HepG2 (cell line): ENCODE measurements around the gene PIEZO1. TPM values are rescaled to one million over a fixed set of nuclear protein-coding genes. Genes with fewer than 3 reads are reported as not detected.

ENCODE experiments used
- DMAP1 ChIP-seq: IDR thresholded peaks from 2 replicates; pipeline ENCODE4 v1.6.1; 2016
- EP300 ChIP-seq, 3 experiments: sonication (generic) in 1 of 3; formaldehyde crosslinking in 1 of 3; IDR thresholded peaks; 2 replicates each; pipeline versions ENCODE4 v1.5.1 to v1.6.1; 2011 to 2020; ENCODE audit warnings: low read depth in 2 of 3, low read length in 2 of 3, borderline replicate concordance in 1 of 3, improper control_type of control experiment in 1 of 3, mild to moderate bottlenecking in 1 of 3, missing genetic modification reagents in 1 of 3, moderate library complexity in 1 of 3
- MEIS2 ChIP-seq: sonication (generic); formaldehyde crosslinking; IDR thresholded peaks from 2 replicates; pipeline ENCODE4 v1.9.0; 2021; ENCODE audit warnings: mild to moderate bottlenecking, missing genetic modification reagents
- MYNN ChIP-seq: sonication (generic); formaldehyde crosslinking; IDR thresholded peaks from 2 replicates; pipeline ENCODE4 v1.4.0; 2020; ENCODE audit warnings: mild to moderate bottlenecking, low read depth, missing genetic modification reagents
- TBP ChIP-seq: sonication (generic); formaldehyde crosslinking; IDR thresholded peaks from 2 replicates; pipeline ENCODE4 v1.5.0; 2020; ENCODE audit warnings: missing genetic modification reagents
- TOE1 ChIP-seq: sonication (generic); formaldehyde crosslinking; IDR thresholded peaks from 2 replicates; pipeline ENCODE4 v1.4.0; 2020; ENCODE audit warnings: mild to moderate bottlenecking, missing genetic modification reagents
- TRIM24 ChIP-seq: sonication (generic); formaldehyde crosslinking; IDR thresholded peaks from 2 replicates; pipeline ENCODE4 v1.8.0; 2022; ENCODE audit warnings: mild to moderate bottlenecking, missing genetic modification reagents
- ZNF33B ChIP-seq: sonication (generic); formaldehyde crosslinking; IDR thresholded peaks from 2 replicates; pipeline ENCODE4 v1.5.1; 2020; ENCODE audit warnings: mild to moderate bottlenecking, missing genetic modification reagents
- ZSCAN12 ChIP-seq: sonication (generic); formaldehyde crosslinking; IDR thresholded peaks from 2 replicates; pipeline ENCODE4 v1.9.0; 2021; ENCODE audit warnings: mild to moderate bottlenecking, missing genetic modification reagents
- polyA plus RNA-seq, 8 experiments: library from polyadenylated mRNA; depleted of rRNA in 3 of 8; stranded (reverse) in 7 of 8; unstranded in 1 of 8; fragments of >200 nt; fragmentation: Illumina TruSeq in 4 of 8; extraction: Trizol in 4 of 8; gene quantifications; 2 replicates each; pipeline versions ENCODE4 v1.2.1 to v1.2.3, GENCODE V29; 2011 to 2016; ENCODE audit warnings: low read depth in 4 of 8, missing spikeins in 1 of 8, mixed read lengths in 1 of 8; ENCODE audit not compliant: insufficient read depth in 1 of 8
- total RNA-seq, 5 experiments: library from RNA; depleted of rRNA; stranded (reverse); fragments of >200 nt; fragmentation: Illumina TruSeq; extraction: Trizol; gene quantifications; 2 replicates each; pipeline ENCODE4 v1.2.3, GENCODE V29; 2016; ENCODE audit warnings: low read depth in 1 of 5
- TF ChIP-seq, protein P1 (sequence below): sonication (generic); formaldehyde crosslinking; IDR thresholded peaks from 2 replicates; pipeline ENCODE4 v1.4.0; 2020; ENCODE audit warnings: missing genetic modification reagents, borderline replicate concordance
- TF ChIP-seq, protein P2 (sequence below): sonication (generic); formaldehyde crosslinking; IDR thresholded peaks from 2 replicates; pipeline ENCODE4; 2020; ENCODE audit warnings: missing genetic modification reagents, mild to moderate bottlenecking, borderline replicate concordance
- TF ChIP-seq, protein P3 (sequence below): sonication (generic); formaldehyde crosslinking; conservative IDR thresholded peaks from 2 replicates; pipeline ENCODE4 v1.5.0; 2020; ENCODE audit warnings: missing genetic modification reagents
- TF ChIP-seq, protein P4 (sequence below), 2 experiments: fragments of 450-650 bp in 1 of 2; sonication (generic) in 1 of 2; formaldehyde crosslinking; IDR thresholded peaks; 2 replicates each; pipeline versions ENCODE4 v1.5.0 to v1.8.0; 2020 to 2022; ENCODE audit warnings: mild to moderate bottlenecking in 1 of 2, missing genetic modification reagents in 1 of 2
- TF ChIP-seq, protein P5 (sequence below): sonication (generic); formaldehyde crosslinking; IDR thresholded peaks from 2 replicates; pipeline ENCODE4 v1.4.0; 2020; ENCODE audit warnings: missing genetic modification reagents
- TF ChIP-seq, protein P6 (sequence below): IDR thresholded peaks from 2 replicates; pipeline ENCODE4 v1.6.1; 2018; ENCODE audit warnings: missing genetic modification reagents, mild to moderate bottlenecking, missing compliant biosample characterization
- TF ChIP-seq, protein P7 (sequence below): sonication (generic); formaldehyde crosslinking; IDR thresholded peaks from 2 replicates; pipeline ENCODE4 v1.8.0; 2023; ENCODE audit warnings: mild to moderate bottlenecking, missing genetic modification reagents

Gene PIEZO1
- total and polyA plus RNA-seq, 2 of the 13 experiments (the other 11 are each of a cell fraction or from before 2014, with no cell fraction given): 67.9 to 85.0 TPM

DNA sequence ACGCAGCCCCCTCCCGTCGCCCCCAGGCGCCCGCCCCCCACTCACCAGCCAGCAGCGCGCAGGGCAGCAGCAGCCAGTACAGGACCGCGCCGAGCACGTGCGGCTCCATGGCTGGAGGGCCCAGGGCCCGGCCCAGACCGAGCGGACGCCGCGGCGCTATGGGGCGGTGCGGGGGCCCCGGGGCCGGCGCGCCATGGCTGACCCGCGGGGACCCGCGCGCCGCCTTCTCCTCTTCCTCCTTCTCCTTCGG lies 239 bp downstream of the PIEZO1 start (continued):
- TF ChIP-seq EP300 (IDR thresholded peaks at IDR 0.05; ENCODE audit: low read depth in 2 of 2, low read length in 2 of 2) (no peak), EP300 (CRISPR knock-in tag; IDR thresholded peaks at IDR 0.05; ENCODE audit: borderline replicate concordance) (no peak), DMAP1 (CRISPR knock-in tag) (no peak), TBP (CRISPR knock-in tag) (no peak), MEIS2 (CRISPR knock-in tag) (no peak), ZNF33B (CRISPR knock-in tag) (no peak), TRIM24 (CRISPR knock-in tag) (no peak), TOE1 (CRISPR knock-in tag) (no peak), ZSCAN12 (0 out of 2 replicates have a peak, but pooled peaks have one; percentile 28), MYNN (CRISPR knock-in tag) (no peak)
- TF ChIP-seq, protein P1, sequence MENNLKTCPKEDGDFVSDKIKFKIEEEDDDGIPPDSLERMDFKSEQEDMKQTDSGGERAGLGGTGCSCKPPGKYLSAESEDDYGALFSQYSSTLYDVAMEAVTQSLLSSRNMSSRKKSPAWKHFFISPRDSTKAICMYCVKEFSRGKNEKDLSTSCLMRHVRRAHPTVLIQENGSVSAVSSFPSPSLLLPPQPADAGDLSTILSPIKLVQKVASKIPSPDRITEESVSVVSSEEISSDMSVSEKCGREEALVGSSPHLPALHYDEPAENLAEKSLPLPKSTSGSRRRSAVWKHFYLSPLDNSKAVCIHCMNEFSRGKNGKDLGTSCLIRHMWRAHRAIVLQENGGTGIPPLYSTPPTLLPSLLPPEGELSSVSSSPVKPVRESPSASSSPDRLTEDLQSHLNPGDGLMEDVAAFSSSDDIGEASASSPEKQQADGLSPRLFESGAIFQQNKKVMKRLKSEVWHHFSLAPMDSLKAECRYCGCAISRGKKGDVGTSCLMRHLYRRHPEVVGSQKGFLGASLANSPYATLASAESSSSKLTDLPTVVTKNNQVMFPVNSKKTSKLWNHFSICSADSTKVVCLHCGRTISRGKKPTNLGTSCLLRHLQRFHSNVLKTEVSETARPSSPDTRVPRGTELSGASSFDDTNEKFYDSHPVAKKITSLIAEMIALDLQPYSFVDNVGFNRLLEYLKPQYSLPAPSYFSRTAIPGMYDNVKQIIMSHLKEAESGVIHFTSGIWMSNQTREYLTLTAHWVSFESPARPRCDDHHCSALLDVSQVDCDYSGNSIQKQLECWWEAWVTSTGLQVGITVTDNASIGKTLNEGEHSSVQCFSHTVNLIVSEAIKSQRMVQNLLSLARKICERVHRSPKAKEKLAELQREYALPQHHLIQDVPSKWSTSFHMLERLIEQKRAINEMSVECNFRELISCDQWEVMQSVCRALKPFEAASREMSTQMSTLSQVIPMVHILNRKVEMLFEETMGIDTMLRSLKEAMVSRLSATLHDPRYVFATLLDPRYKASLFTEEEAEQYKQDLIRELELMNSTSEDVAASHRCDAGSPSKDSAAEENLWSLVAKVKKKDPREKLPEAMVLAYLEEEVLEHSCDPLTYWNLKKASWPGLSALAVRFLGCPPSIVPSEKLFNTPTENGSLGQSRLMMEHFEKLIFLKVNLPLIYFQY (CRISPR knock-in tag): no peak
- TF ChIP-seq, protein P2, sequence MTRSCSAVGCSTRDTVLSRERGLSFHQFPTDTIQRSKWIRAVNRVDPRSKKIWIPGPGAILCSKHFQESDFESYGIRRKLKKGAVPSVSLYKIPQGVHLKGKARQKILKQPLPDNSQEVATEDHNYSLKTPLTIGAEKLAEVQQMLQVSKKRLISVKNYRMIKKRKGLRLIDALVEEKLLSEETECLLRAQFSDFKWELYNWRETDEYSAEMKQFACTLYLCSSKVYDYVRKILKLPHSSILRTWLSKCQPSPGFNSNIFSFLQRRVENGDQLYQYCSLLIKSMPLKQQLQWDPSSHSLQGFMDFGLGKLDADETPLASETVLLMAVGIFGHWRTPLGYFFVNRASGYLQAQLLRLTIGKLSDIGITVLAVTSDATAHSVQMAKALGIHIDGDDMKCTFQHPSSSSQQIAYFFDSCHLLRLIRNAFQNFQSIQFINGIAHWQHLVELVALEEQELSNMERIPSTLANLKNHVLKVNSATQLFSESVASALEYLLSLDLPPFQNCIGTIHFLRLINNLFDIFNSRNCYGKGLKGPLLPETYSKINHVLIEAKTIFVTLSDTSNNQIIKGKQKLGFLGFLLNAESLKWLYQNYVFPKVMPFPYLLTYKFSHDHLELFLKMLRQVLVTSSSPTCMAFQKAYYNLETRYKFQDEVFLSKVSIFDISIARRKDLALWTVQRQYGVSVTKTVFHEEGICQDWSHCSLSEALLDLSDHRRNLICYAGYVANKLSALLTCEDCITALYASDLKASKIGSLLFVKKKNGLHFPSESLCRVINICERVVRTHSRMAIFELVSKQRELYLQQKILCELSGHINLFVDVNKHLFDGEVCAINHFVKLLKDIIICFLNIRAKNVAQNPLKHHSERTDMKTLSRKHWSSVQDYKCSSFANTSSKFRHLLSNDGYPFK (CRISPR knock-in tag): no peak
- TF ChIP-seq, protein P3, sequence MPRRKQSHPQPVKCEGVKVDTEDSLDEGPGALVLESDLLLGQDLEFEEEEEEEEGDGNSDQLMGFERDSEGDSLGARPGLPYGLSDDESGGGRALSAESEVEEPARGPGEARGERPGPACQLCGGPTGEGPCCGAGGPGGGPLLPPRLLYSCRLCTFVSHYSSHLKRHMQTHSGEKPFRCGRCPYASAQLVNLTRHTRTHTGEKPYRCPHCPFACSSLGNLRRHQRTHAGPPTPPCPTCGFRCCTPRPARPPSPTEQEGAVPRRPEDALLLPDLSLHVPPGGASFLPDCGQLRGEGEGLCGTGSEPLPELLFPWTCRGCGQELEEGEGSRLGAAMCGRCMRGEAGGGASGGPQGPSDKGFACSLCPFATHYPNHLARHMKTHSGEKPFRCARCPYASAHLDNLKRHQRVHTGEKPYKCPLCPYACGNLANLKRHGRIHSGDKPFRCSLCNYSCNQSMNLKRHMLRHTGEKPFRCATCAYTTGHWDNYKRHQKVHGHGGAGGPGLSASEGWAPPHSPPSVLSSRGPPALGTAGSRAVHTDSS (CRISPR knock-in tag): no peak
- TF ChIP-seq, protein P4, sequence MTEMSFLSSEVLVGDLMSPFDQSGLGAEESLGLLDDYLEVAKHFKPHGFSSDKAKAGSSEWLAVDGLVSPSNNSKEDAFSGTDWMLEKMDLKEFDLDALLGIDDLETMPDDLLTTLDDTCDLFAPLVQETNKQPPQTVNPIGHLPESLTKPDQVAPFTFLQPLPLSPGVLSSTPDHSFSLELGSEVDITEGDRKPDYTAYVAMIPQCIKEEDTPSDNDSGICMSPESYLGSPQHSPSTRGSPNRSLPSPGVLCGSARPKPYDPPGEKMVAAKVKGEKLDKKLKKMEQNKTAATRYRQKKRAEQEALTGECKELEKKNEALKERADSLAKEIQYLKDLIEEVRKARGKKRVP (CRISPR knock-in tag; IDR thresholded peaks at IDR 0.05): no peak
- TF ChIP-seq, protein P5, sequence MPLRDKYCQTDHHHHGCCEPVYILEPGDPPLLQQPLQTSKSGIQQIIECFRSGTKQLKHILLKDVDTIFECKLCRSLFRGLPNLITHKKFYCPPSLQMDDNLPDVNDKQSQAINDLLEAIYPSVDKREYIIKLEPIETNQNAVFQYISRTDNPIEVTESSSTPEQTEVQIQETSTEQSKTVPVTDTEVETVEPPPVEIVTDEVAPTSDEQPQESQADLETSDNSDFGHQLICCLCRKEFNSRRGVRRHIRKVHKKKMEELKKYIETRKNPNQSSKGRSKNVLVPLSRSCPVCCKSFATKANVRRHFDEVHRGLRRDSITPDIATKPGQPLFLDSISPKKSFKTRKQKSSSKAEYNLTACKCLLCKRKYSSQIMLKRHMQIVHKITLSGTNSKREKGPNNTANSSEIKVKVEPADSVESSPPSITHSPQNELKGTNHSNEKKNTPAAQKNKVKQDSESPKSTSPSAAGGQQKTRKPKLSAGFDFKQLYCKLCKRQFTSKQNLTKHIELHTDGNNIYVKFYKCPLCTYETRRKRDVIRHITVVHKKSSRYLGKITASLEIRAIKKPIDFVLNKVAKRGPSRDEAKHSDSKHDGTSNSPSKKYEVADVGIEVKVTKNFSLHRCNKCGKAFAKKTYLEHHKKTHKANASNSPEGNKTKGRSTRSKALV (CRISPR knock-in tag): no peak
- TF ChIP-seq, protein P6, sequence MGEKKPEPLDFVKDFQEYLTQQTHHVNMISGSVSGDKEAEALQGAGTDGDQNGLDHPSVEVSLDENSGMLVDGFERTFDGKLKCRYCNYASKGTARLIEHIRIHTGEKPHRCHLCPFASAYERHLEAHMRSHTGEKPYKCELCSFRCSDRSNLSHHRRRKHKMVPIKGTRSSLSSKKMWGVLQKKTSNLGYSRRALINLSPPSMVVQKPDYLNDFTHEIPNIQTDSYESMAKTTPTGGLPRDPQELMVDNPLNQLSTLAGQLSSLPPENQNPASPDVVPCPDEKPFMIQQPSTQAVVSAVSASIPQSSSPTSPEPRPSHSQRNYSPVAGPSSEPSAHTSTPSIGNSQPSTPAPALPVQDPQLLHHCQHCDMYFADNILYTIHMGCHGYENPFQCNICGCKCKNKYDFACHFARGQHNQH (CRISPR knock-in tag): no peak
- TF ChIP-seq, protein P7, sequence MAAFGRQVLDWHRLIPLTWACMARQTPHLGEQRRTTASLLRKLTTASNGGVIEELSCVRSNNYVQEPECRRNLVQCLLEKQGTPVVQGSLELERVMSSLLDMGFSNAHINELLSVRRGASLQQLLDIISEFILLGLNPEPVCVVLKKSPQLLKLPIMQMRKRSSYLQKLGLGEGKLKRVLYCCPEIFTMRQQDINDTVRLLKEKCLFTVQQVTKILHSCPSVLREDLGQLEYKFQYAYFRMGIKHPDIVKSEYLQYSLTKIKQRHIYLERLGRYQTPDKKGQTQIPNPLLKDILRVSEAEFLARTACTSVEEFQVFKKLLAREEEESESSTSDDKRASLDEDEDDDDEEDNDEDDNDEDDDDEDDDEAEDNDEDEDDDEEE: no peak
